A549 (cell line): ENCODE data around the gene F9. TPM values are rescaled to one million over a fixed set of nuclear protein-coding genes. Genes with fewer than 3 reads are reported as not detected.
A peak's percentile ranks its signal among the peaks of the same experiment; 100 is the strongest.
"Not testable (repeated sequence)": the region's sequence is repeated elsewhere in the genome, so short reads cannot be mapped to it uniquely, and the experiment has no call there.

Source experiments
- ATAC-seq, 2 experiments: fragments of 200-7000 bp in 1 of 2; fragments of >200 bp in 1 of 2; cut with Nextera tagmentation in 1 of 2; cut with Tn5 transposase in 1 of 2; 3 replicates each; pipeline versions ENCODE4 v1.8.0 to v1.9.1; 2018 to 2020; ENCODE audit warnings: mild to moderate bottlenecking in 1 of 2, moderate library complexity in 1 of 2
- CTCF ChIA-PET: fragments of 300-600 bp; sonication (Branson Sonifier 250); formaldehyde crosslinking; extraction: SDS; loops from one replicate; lab custom pipeline; 2021; ENCODE audit warnings: antibody characterized with exemption, inconsistent platforms; lab: Yijun Ruan, JAX
- POLR2A ChIA-PET: fragments of 350-600 bp; formaldehyde crosslinking; extraction: SDS; loops from one replicate; lab custom pipeline; 2021; ENCODE audit warnings: antibody characterized with exemption, inconsistent platforms; lab: Yijun Ruan, JAX
- DNase-seq, 2 experiments: peaks; one replicate each; pipeline versions ENCODE4 v3.0.0 to v3.0.0-alpha.2; 2011 to 2016; ENCODE audit warnings: low read depth in 1 of 2, low spot score in 1 of 2
- FAIRE-seq: peaks from 2 replicates; lab custom pipeline; 2011; peaks lifted over from hg19 to GRCh38; lab: Jason Lieb, UNC
- H3K27ac ChIP-seq, 2 experiments: fragments of >200 bp; sonication (Bioruptor Twin); formaldehyde crosslinking; 3 replicates each; pipeline ENCODE4 v1.5.1; 2016 to 2017
- H3K4me1 ChIP-seq: fragments of >200 bp; sonication (Bioruptor Twin); formaldehyde crosslinking; 3 replicates; pipeline ENCODE4 v1.6.1; 2016
- H3K4me2 ChIP-seq: fragments of >200 bp; sonication (Bioruptor Twin); formaldehyde crosslinking; 3 replicates; pipeline ENCODE4 v1.6.1; 2016
- H3K4me3 ChIP-seq: fragments of >200 bp; sonication (Bioruptor Twin); formaldehyde crosslinking; 3 replicates; pipeline ENCODE4 v1.5.1; 2016
- H3K9me3 ChIP-seq: fragments of >200 bp; sonication (Bioruptor Twin); formaldehyde crosslinking; 3 replicates; pipeline ENCODE4 v1.6.1; 2016
- ATOH8 ChIP-seq: fragments of 250-450 bp; sonication (Bioruptor Pico); IDR thresholded peaks from 2 replicates; pipeline ENCODE4 v1.5.0; 2020; ENCODE audit warnings: low read depth, mild to moderate bottlenecking, moderate library complexity
- EHF ChIP-seq: fragments of 250-450 bp; sonication (Bioruptor Pico); IDR thresholded peaks from 2 replicates; pipeline ENCODE4 v1.5.0; 2020; ENCODE audit warnings: mild to moderate bottlenecking
- FOSL2 ChIP-seq, 2 experiments: fragments of 450-650 bp in 1 of 2; fragments of >200 bp in 1 of 2; sonication (Bioruptor Twin) in 1 of 2; formaldehyde crosslinking; IDR thresholded peaks; 2 replicates each; pipeline versions ENCODE4 v1.5.0 to v1.6.1; 2016 to 2020; ENCODE audit warnings: mild to moderate bottlenecking in 1 of 2, moderate library complexity in 1 of 2
- GATA3 ChIP-seq: IDR thresholded peaks from 2 replicates; pipeline ENCODE4 v1.6.1; 2012; ENCODE audit warnings: borderline replicate concordance
- HES2 ChIP-seq: fragments of >200 bp; sonication (Bioruptor Twin); formaldehyde crosslinking; IDR thresholded peaks from 2 replicates; pipeline ENCODE4 v1.6.1; 2016
- HMGXB4 ChIP-seq: fragments of 250-450 bp; sonication (Bioruptor Pico); IDR thresholded peaks from 2 replicates; pipeline ENCODE4 v1.5.0; 2021; ENCODE audit warnings: mild to moderate bottlenecking, moderate library complexity, borderline replicate concordance
- HOXB13 ChIP-seq: fragments of 250-450 bp; sonication (Bioruptor Pico); IDR thresholded peaks from 2 replicates; pipeline ENCODE4 v1.5.0; 2020; ENCODE audit warnings: low read depth, mild to moderate bottlenecking, moderate library complexity
- JUN ChIP-seq, 2 experiments: fragments of >200 bp; sonication (Bioruptor Twin); formaldehyde crosslinking; IDR thresholded peaks; 2 replicates in 1 of 2; 3 replicates in 1 of 2; pipeline ENCODE4 v1.6.1; 2016 to 2017
- KDM1A ChIP-seq: fragments of 200-600 bp; sonication (generic); IDR thresholded peaks from 2 replicates; pipeline ENCODE4 v1.6.1; 2016; ENCODE audit warnings: low read depth, mild to moderate bottlenecking
- MAX ChIP-seq: IDR thresholded peaks from 2 replicates; pipeline ENCODE4 v1.6.1; 2012
- MYC ChIP-seq: IDR thresholded peaks from 2 replicates; pipeline ENCODE4 v1.6.1; 2012; ENCODE audit warnings: mild to moderate bottlenecking, inconsistent platforms, low read length, improper control_type of control experiment, borderline replicate concordance
- POLR2AphosphoS2 ChIP-seq: conservative IDR thresholded peaks from 2 replicates; pipeline ENCODE4 v1.6.1; 2012; ENCODE audit warnings: low read length, improper control_type of control experiment, inconsistent platforms
- RAD21 ChIP-seq, 2 experiments: fragments of >200 bp in 1 of 2; sonication (Bioruptor Twin) in 1 of 2; formaldehyde crosslinking in 1 of 2; IDR thresholded peaks in 1 of 2; conservative IDR thresholded peaks in 1 of 2; 2 replicates in 1 of 2; 3 replicates in 1 of 2; pipeline ENCODE4 v1.6.1; 2012 to 2018; ENCODE audit warnings: inconsistent platforms in 1 of 2
- SREBF2 ChIP-seq: fragments of 450-650 bp; IDR thresholded peaks from 2 replicates; pipeline ENCODE4 v1.6.1; 2014; ENCODE audit warnings: mild to moderate bottlenecking, moderate library complexity
- TFCP2L1 ChIP-seq: fragments of 250-450 bp; sonication (Bioruptor Pico); IDR thresholded peaks from 2 replicates; pipeline ENCODE4 v1.5.0; 2021; ENCODE audit warnings: mild to moderate bottlenecking
- TP53 ChIP-seq: fragments of 250-450 bp; sonication (Bioruptor Pico); IDR thresholded peaks from 2 replicates; pipeline ENCODE4 v1.5.0; 2021; ENCODE audit warnings: mild to moderate bottlenecking, moderate library complexity
- USF2 ChIP-seq: fragments of 450-650 bp; IDR thresholded peaks from 2 replicates; pipeline ENCODE4 v1.6.1; 2014; ENCODE audit warnings: antibody characterized with exemption
- ZC3H11A ChIP-seq: fragments of 450-650 bp; IDR thresholded peaks from 2 replicates; pipeline ENCODE4 v1.6.1; 2014; ENCODE audit warnings: antibody characterized with exemption, mild to moderate bottlenecking
- ZFP36 ChIP-seq: fragments of 450-650 bp; IDR thresholded peaks from 2 replicates; pipeline ENCODE4 v1.6.1; 2014; ENCODE audit warnings: borderline replicate concordance; ENCODE audit not compliant: partially characterized antibody
- ZSCAN20 ChIP-seq: fragments of 250-450 bp; sonication (Bioruptor Pico); IDR thresholded peaks from 2 replicates; pipeline ENCODE4 v1.8.0; 2022; ENCODE audit warnings: mild to moderate bottlenecking, moderate library complexity
- WGBS: methylation state at CpG from one replicate; pipeline ENCODE4 v1.1.6; 2017; ENCODE audit errors: missing lambda C conversion rate; 5-methylcytosine and 5-hydroxymethylcytosine counted together
- polyA plus RNA-seq, 4 experiments: library from polyadenylated mRNA; depleted of rRNA in 3 of 4; stranded (reverse); fragments of >200 nt; fragmentation: RNase III in 1 of 4; extraction: RNeasy Plus Mini Kit Qiagen cat#74134 plus additional on column Dnase treatment in 1 of 4; gene quantifications; 2 replicates in 3 of 4; 3 replicates in 1 of 4; pipeline ENCODE4 v1.2.3, GENCODE V29; 2011 to 2017

Gene F9
- polyA plus RNA-seq, 2 of the 4 experiments (the other 2 are of a cell fraction): not detected

- no peak for TF ChIP-seq KDM1A
- TF ChIP-seq, all 56 proteins: peak for 0
These were observed 22.4 kb upstream of the F9 start (continued) for GRCh38 chrX:139508099-139508498.

- H3K4me2 ChIP-seq: no peak overlapping the region
- H3K27ac ChIP-seq: no peak overlapping the region
- TF ChIP-seq TP53 (CRISPR knock-in tag) (no peak), ZSCAN20 (CRISPR knock-in tag) (no peak)
- TF ChIP-seq, all 56 proteins: peak for 0
- POLR2A ChIA-PET: no interaction called here
- no peaks in the 10 kb centered on the region for H3K4me1 ChIP-seq
- DNase-seq: no peak
- H3K4me3 ChIP-seq: no peak overlapping the region
- no peak for ATAC-seq
- CTCF ChIA-PET: no interaction called here
- FAIRE-seq: peak; percentile 23
- WGBS: 39% methylated on average over 2 of the region's 2 CpGs
- no peaks in the 10 kb centered on the region for H3K9me3 ChIP-seq
These were observed 12.1 kb upstream of the F9 start for GRCh38 chrX:139518475-139518874.

- DNase-seq, H3K27ac ChIP-seq, FAIRE-seq, H3K4me1 ChIP-seq, H3K9me3 ChIP-seq, POLR2A ChIA-PET, CTCF ChIA-PET, H3K4me3 ChIP-seq, ATAC-seq, H3K4me2 ChIP-seq: not testable (repeated sequence)
- 37% methylated on average over 3 of the region's 3 CpGs for WGBS
These were observed 1.7 kb upstream of the F9 start for GRCh38 chrX:139528829-139529228.

- ATAC-seq: no peak
- DNase-seq: no peak
- 19% methylated on average over 4 of the region's 4 CpGs for WGBS
- no peak overlapping the region for H3K4me3 ChIP-seq
- no peak for FAIRE-seq
- no peak overlapping the region for H3K27ac ChIP-seq
- H3K9me3 ChIP-seq: no peaks in the 10 kb centered on the region
- no peaks in the 10 kb centered on the region for H3K4me1 ChIP-seq
- POLR2A ChIA-PET: no interaction called here
- TF ChIP-seq HMGXB4 (CRISPR knock-in tag) (no peak), HOXB13 (CRISPR knock-in tag) (no peak)
- H3K4me2 ChIP-seq: no peak overlapping the region
- CTCF ChIA-PET: no interaction called here
These were observed 2.3 kb downstream of the F9 start for GRCh38 chrX:139532834-139533233.

GRCh38 chrX:139533444-139533843 is 2.9 kb downstream of the F9 start:
- Histone ChIP-seq H3K4me1 (no peaks in the 10 kb centered on the region), H3K27ac (no peak overlapping the region), H3K4me3 (no peak overlapping the region), H3K4me2 (no peak overlapping the region), H3K9me3 (no peaks in the 10 kb centered on the region)
- ATAC-seq (no peak), FAIRE-seq (no peak), DNase-seq (no peak)
- 8% methylated on average over 4 of the region's 4 CpGs for WGBS
- CTCF ChIA-PET: no interaction called here
- POLR2A ChIA-PET: no interaction called here
- TF ChIP-seq MYC (no peak), ZFP36 (no peak)

- 0% methylated on average over 3 of the region's 3 CpGs for WGBS
- ATAC-seq (no peak), DNase-seq (no peak), FAIRE-seq (no peak)
- CTCF ChIA-PET: no interaction called here
- H3K4me2 ChIP-seq: no peak overlapping the region
- no peak overlapping the region for H3K4me3 ChIP-seq
- H3K27ac ChIP-seq: no peak overlapping the region
- POLR2A ChIA-PET: no interaction called here
- no peaks in the 10 kb centered on the region for H3K9me3 ChIP-seq
- no peaks in the 10 kb centered on the region for H3K4me1 ChIP-seq
- TF ChIP-seq EHF (CRISPR knock-in tag) (no peak), JUN (IDR thresholded peaks at IDR 0.05) (no peak), ZC3H11A (no peak), FOSL2 (IDR thresholded peaks at IDR 0.05) (no peak), FOSL2 (CRISPR knock-in tag; IDR thresholded peaks at IDR 0.05) (no peak), ATOH8 (no peak), GATA3 (no peak), HES2 (no peak), POLR2AphosphoS2 (no peak), TFCP2L1 (CRISPR knock-in tag) (no peak), ZSCAN20 (CRISPR knock-in tag) (no peak), MAX (no peak), TP53 (CRISPR knock-in tag) (no peak), USF2 (no peak), RAD21 (conservative IDR thresholded peaks at IDR 0.05 in 1 of 2, IDR thresholded peaks at IDR 0.05 in 1 of 2) (no peak), SREBF2 (no peak)
These were observed 8.6 kb downstream of the F9 start for GRCh38 chrX:139538907-139539790.
